GM12878 (cell line): ENCODE results near the gene MPC2. TPM values are rescaled to one million over a fixed set of nuclear protein-coding genes. Genes with fewer than 3 reads are reported as not detected.

Experiments
- ATF3 ChIP-seq: IDR thresholded peaks from 2 replicates; pipeline ENCODE4 v1.6.1; 2011; ENCODE audit warnings: low read depth, mild to moderate bottlenecking, low read length, moderate library complexity, borderline replicate concordance; ENCODE audit errors: extremely low read depth
- CEBPB ChIP-seq, 2 experiments: fragments of 150-350 bp in 1 of 2; IDR thresholded peaks; 2 replicates each; pipeline ENCODE4 v1.6.1; 2012 to 2014; ENCODE audit warnings: low read depth in 2 of 2, low read length in 2 of 2, borderline replicate concordance in 1 of 2, inconsistent platforms in 1 of 2
- EED ChIP-seq: sonication (generic); IDR thresholded peaks from 2 replicates; pipeline ENCODE4 v1.6.1; 2016; ENCODE audit warnings: antibody characterized with exemption, low read depth
- GATAD2B ChIP-seq: fragments of 450-650 bp; conservative IDR thresholded peaks from 2 replicates; pipeline ENCODE4 v1.6.1; 2017; ENCODE audit warnings: low read depth, mild to moderate bottlenecking, moderate library complexity
- HCFC1 ChIP-seq: fragments of 150-350 bp; IDR thresholded peaks from 2 replicates; pipeline ENCODE4 v1.6.1; 2014; ENCODE audit warnings: low read length
- MEF2B ChIP-seq: fragments of 450-650 bp; IDR thresholded peaks from 2 replicates; pipeline ENCODE4 v1.6.1; 2018; ENCODE audit warnings: mild to moderate bottlenecking, moderate library complexity; ENCODE audit not compliant: partially characterized antibody, poor library complexity, severe bottlenecking
- PBX3 ChIP-seq: IDR thresholded peaks from 2 replicates; pipeline ENCODE4 v1.6.1; 2011; ENCODE audit warnings: mild to moderate bottlenecking, low read depth, low read length, moderate library complexity; ENCODE audit not compliant: insufficient replicate concordance
- POU2F2 ChIP-seq: IDR thresholded peaks from 3 replicates; pipeline ENCODE4 v1.6.1; 2011; ENCODE audit warnings: low read depth, mild to moderate bottlenecking, low read length, borderline replicate concordance
- PRDM15 ChIP-seq: fragments of 450-650 bp; formaldehyde crosslinking; IDR thresholded peaks from 2 replicates; pipeline ENCODE4 v1.4.0; 2020; ENCODE audit warnings: mild to moderate bottlenecking, moderate library complexity
- REST ChIP-seq: IDR thresholded peaks from 2 replicates; pipeline ENCODE4 v1.6.1; 2012; ENCODE audit warnings: mild to moderate bottlenecking, low read depth, low read length
- SRF ChIP-seq, 2 experiments: IDR thresholded peaks; 2 replicates each; pipeline ENCODE4 v1.6.1; 2011; ENCODE audit warnings: low read depth in 2 of 2, low read length in 2 of 2, mild to moderate bottlenecking in 1 of 2, moderate library complexity in 1 of 2
- STAT1 ChIP-seq: fragments of 450-650 bp; conservative IDR thresholded peaks from 2 replicates; pipeline ENCODE4 v1.6.1; 2014; ENCODE audit warnings: antibody characterized with exemption, mild to moderate bottlenecking
- TARDBP ChIP-seq: IDR thresholded peaks from 2 replicates; pipeline ENCODE4 v1.6.1; 2016; ENCODE audit warnings: borderline replicate concordance
- ZNF592 ChIP-seq: fragments of 450-650 bp; IDR thresholded peaks from 2 replicates; pipeline ENCODE4 v1.6.1; 2017; ENCODE audit warnings: mild to moderate bottlenecking, moderate library complexity
- polyA plus RNA-seq, 11 experiments: library from polyadenylated mRNA; depleted of rRNA in 4 of 11; unstranded in 6 of 11; stranded (reverse) in 5 of 11; fragments of >200 nt; fragmentation: Nextera tagmentation in 4 of 11; fragmentation: Illumina TruSeq in 1 of 11; extraction: Ambion mirVana in 4 of 11; extraction: Trizol in 1 of 11; gene quantifications; 1 replicate in 1 of 11; 2 replicates in 10 of 11; pipeline versions ENCODE4 v1.2.1 to v1.2.3, GENCODE V29; 2011 to 2016; ENCODE audit warnings: inconsistent platforms in 2 of 11, missing spikeins in 2 of 11, low read depth in 1 of 11
- total RNA-seq, 4 experiments: library from RNA; depleted of rRNA in 3 of 4; stranded (reverse); fragments of >200 nt in 3 of 4; fragmentation: Illumina TruSeq in 1 of 4; extraction: Trizol in 1 of 4; gene quantifications; 2 replicates each; pipeline versions ENCODE4 v1.2.1 to v1.2.3, GENCODE V29; 2013 to 2021

MPC2 gene
- total and polyA plus RNA-seq, 10 of the 15 experiments (the other 5 are each of a cell fraction or from before 2014, with no cell fraction given), result 22.5 to 164 (median 63.3) TPM

- TF ChIP-seq REST (no peak), GATAD2B (no peak; the same call in 1 of the 2 replicates), CEBPB (IDR thresholded peaks at IDR 0.05; ENCODE audit: borderline replicate concordance in 1 of 2, low read depth in 2 of 2, low read length in 2 of 2) (no peak), SRF (IDR thresholded peaks at IDR 0.05; ENCODE audit: low read depth in 2 of 2, low read length in 2 of 2) (no peak), POU2F2 (0 out of 3 replicates have a peak, but pooled peaks have one; percentile 4), HCFC1 (no peak), PRDM15 (no peak), ATF3 (no peak), ZNF592 (no peak), TARDBP (no peak), PBX3 (no peak), MEF2B (no peak), EED (peak; percentile 65), STAT1 (no peak; the same call in 1 of the 2 replicates)
Measured at GRCh38 chr1:167936930-167937708, at the start of gene MPC2 (continued).
